HEK293T (cell line): Measurements from ENCODE around the gene UBXN6.

Source experiments
- CTCF ChIA-PET: fragments of 350-600 bp; formaldehyde crosslinking; extraction: SDS; loops from one replicate; lab custom pipeline; 2021; ENCODE audit warnings: antibody characterized with exemption, inconsistent platforms; lab: Yijun Ruan, JAX
- POLR2A ChIA-PET: fragments of 350-600 bp; formaldehyde crosslinking; extraction: SDS; loops from one replicate; lab custom pipeline; 2020; ENCODE audit warnings: antibody characterized with exemption, inconsistent platforms; lab: Yijun Ruan, JAX
- DNase-seq: peaks from one replicate; pipeline ENCODE4 v3.0.0; 2012; ENCODE audit warnings: mixed read lengths; ENCODE audit errors: extremely low spot score
- ARNT ChIP-seq: fragments of 450-650 bp; IDR thresholded peaks from 2 replicates; pipeline ENCODE4 v1.6.1; 2017; ENCODE audit warnings: mild to moderate bottlenecking
- BHLHE40 ChIP-seq: fragments of 450-650 bp; IDR thresholded peaks from 2 replicates; pipeline ENCODE4 v1.6.1; 2016; ENCODE audit warnings: mild to moderate bottlenecking, moderate library complexity, borderline replicate concordance
- CTBP1 ChIP-seq: fragments of 450-650 bp; IDR thresholded peaks from 2 replicates; pipeline ENCODE4 v1.6.1; 2016; ENCODE audit warnings: borderline replicate concordance
- ELF4 ChIP-seq: fragments of 450-650 bp; IDR thresholded peaks from 2 replicates; pipeline ENCODE4 v1.6.1; 2017; ENCODE audit warnings: antibody characterized with exemption
- FOXA1 ChIP-seq: fragments of 450-650 bp; IDR thresholded peaks from 2 replicates; pipeline ENCODE4 v1.6.1; 2016; ENCODE audit warnings: mild to moderate bottlenecking
- FOXK2 ChIP-seq: fragments of 450-650 bp; IDR thresholded peaks from 2 replicates; pipeline ENCODE4 v1.6.1; 2016; ENCODE audit warnings: mild to moderate bottlenecking
- FOXM1 ChIP-seq: fragments of 450-650 bp; IDR thresholded peaks from 2 replicates; pipeline ENCODE4 v1.6.1; 2017; ENCODE audit warnings: mild to moderate bottlenecking, borderline replicate concordance
- HDGF ChIP-seq: fragments of 450-650 bp; IDR thresholded peaks from 2 replicates; pipeline ENCODE4 v1.6.1; 2017; ENCODE audit warnings: antibody characterized with exemption, borderline replicate concordance
- L3MBTL2 ChIP-seq: fragments of 450-650 bp; conservative IDR thresholded peaks from 2 replicates; pipeline ENCODE4 v1.6.1; 2016; ENCODE audit warnings: mild to moderate bottlenecking
- LEF1 ChIP-seq: fragments of 450-650 bp; IDR thresholded peaks from 2 replicates; pipeline ENCODE4 v1.6.1; 2017; ENCODE audit warnings: mild to moderate bottlenecking, borderline replicate concordance
- NFRKB ChIP-seq: fragments of 450-650 bp; IDR thresholded peaks from 2 replicates; pipeline ENCODE4 v1.6.1; 2016; ENCODE audit warnings: mild to moderate bottlenecking, moderate library complexity
- PKNOX1 ChIP-seq: fragments of 450-650 bp; IDR thresholded peaks from 2 replicates; pipeline ENCODE4 v1.6.1; 2016
- SP1 ChIP-seq: fragments of 450-650 bp; IDR thresholded peaks from 2 replicates; pipeline ENCODE4 v1.6.1; 2017
- SUZ12 ChIP-seq: fragments of 450-650 bp; IDR thresholded peaks from 2 replicates; pipeline ENCODE4 v1.6.1; 2016; ENCODE audit warnings: mild to moderate bottlenecking
- TARDBP ChIP-seq: fragments of 450-650 bp; IDR thresholded peaks from 2 replicates; pipeline ENCODE4 v1.6.1; 2016
- ZNF384 ChIP-seq: fragments of 450-650 bp; IDR thresholded peaks from 2 replicates; pipeline ENCODE4 v1.6.1; 2016

UBXN6 gene

GRCh38 chr19:4409123-4409933 is 48.3 kb downstream of the UBXN6 start:
- CTCF ChIA-PET: no interaction called here
- no peak for TF ChIP-seq HDGF
- no peak for TF ChIP-seq BHLHE40
- TF ChIP-seq TARDBP: no peak
- TF ChIP-seq LEF1: no peak
- no peak for TF ChIP-seq L3MBTL2
- DNase-seq: no peak
- POLR2A ChIA-PET: no interaction called here

GRCh38 chr19:4406626-4407025 is 51.0 kb downstream of the UBXN6 start:
- no peak for DNase-seq
- CTCF ChIA-PET: no interaction called here
- TF ChIP-seq ZNF384 (no peak), FOXM1 (no peak), NFRKB (no peak), CTBP1 (no peak), SUZ12 (no peak), PKNOX1 (no peak), HDGF (no peak), BHLHE40 (no peak), SP1 (no peak), FOXA1 (no peak), TARDBP (no peak), L3MBTL2 (no peak), FOXK2 (no peak), ARNT (no peak)
- POLR2A ChIA-PET: no interaction called here

- ChIA-PET CTCF (no interaction called here), POLR2A (no interaction called here)
- TF ChIP-seq HDGF (no peak), FOXK2 (no peak), SUZ12 (no peak), LEF1 (no peak), SP1 (no peak), TARDBP (no peak), FOXM1 (no peak), FOXA1 (no peak), PKNOX1 (no peak), CTBP1 (no peak), ELF4 (no peak), ARNT (no peak), NFRKB (no peak), ZNF384 (no peak)
- no peak for DNase-seq
These were observed 51.6 kb downstream of the UBXN6 start for GRCh38 chr19:4405977-4406376.

- no peak for DNase-seq
- ChIA-PET CTCF (no interaction called here), POLR2A (interaction anchor here (1.3 to 1.9 kb wide), 2 partner anchors 11 to 135 kb away, joined by 5 to 6 read pairs; no protein-coding TSS in a partner anchor)
- TF ChIP-seq ARNT (no peak), FOXM1 (no peak), ELF4 (no peak), NFRKB (no peak), BHLHE40 (no peak), CTBP1 (no peak), FOXA1 (no peak), FOXK2 (no peak), TARDBP (no peak), LEF1 (no peak), SP1 (no peak), ZNF384 (no peak)
These were observed 54.4 kb downstream of the UBXN6 start for GRCh38 chr19:4403005-4403761.

- peak; percentile 97 for DNase-seq
- TF ChIP-seq ARNT: peak; percentile 51; the same call in 1 of the 2 replicates
- TF ChIP-seq LEF1: peak; percentile 86; the same call in 1 of the 2 replicates
- peak; percentile 99 for TF ChIP-seq PKNOX1
- TF ChIP-seq ELF4: no peak
- POLR2A ChIA-PET: interaction anchor here (0.6 to 1.5 kb wide), 19 partner anchors 8 to 315 kb away, joined by 3 to 20 read pairs (median 4); partner anchors contain the start of genes MPND and YJU2
- CTCF ChIA-PET: interaction anchor here (0.7 to 1.1 kb wide), 3 partner anchors 50 to 155 kb away, joined by 3 to 4 read pairs (median 3); partner anchors contain the start of gene YJU2
These were observed 55.2 kb downstream of the UBXN6 start, which contains the start of gene CHAF1A for GRCh38 chr19:4402171-4403004. Gene CHAF1A (plus strand): TSS chr19:4402640. CDS start chr19:4402763, 123 bp downstream.
